HG03442 (cell line): ENCODE results near the gene HDDC3.

ENCODE experiments used
- ATAC-seq: cut with Tn5 transposase; IDR thresholded peaks from one replicate; pipeline ENCODE4 v1.9.1; 2021; ENCODE audit warnings: mild to moderate bottlenecking, moderate library complexity; ENCODE audit not compliant: unreplicated experiment

HDDC3 gene

DNA sequence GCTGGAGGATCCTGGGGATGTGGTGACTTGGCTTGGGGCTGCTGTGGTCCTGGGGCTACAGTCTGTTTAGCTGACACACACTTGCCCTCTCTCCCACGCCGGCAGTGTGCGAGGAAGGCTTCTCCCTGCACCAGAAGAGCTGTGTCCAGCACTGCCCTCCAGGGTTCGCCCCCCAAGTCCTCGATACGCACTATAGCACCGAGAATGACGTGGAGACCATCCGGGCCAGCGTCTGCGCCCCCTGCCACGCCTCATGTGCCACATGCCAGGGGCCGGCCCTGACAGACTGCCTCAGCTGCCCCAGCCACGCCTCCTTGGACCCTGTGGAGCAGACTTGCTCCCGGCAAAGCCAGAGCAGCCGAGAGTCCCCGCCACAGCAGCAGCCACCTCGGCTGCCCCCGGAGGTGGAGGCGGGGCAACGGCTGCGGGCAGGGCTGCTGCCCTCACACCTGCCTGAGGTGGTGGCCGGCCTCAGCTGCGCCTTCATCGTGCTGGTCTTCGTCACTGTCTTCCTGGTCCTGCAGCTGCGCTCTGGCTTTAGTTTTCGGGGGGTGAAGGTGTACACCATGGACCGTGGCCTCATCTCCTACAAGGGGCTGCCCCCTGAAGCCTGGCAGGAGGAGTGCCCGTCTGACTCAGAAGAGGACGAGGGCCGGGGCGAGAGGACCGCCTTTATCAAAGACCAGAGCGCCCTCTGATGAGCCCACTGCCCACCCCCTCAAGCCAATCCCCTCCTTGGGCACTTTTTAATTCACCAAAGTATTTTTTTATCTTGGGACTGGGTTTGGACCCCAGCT, 51.0 kb downstream of the HDDC3 start:
- no peak for ATAC-seq

GRCh38 chr15:90880381-90881145, 51.8 kb downstream of the HDDC3 start:
- ATAC-seq, result no peak
